Ishikawa (cell line): Measurements from ENCODE around the gene GRID2.

ENCODE experiments used
- EGR1 ChIP-seq: IDR thresholded peaks from 2 replicates; pipeline ENCODE4 v1.6.1; 2012
- YY1 ChIP-seq: IDR thresholded peaks from 2 replicates; pipeline ENCODE4 v1.6.1; 2012; ENCODE audit warnings: low read depth

- no peak for TF ChIP-seq EGR1
- no peak for TF ChIP-seq YY1
These were observed 692.8 kb downstream of the GRID2 start for GRCh38 chr4:92996533-92996932.
